Amniotic stem cell (primary cell): ENCODE data around the gene R3HCC1L.

ENCODE experiments used
- DNase-seq: peaks from one replicate; lab custom pipeline; 2025; lab: John Stamatoyannopoulos, UW

Gene R3HCC1L

GRCh38 chr10:98260350-98260749 is 125.9 kb downstream of the R3HCC1L start:
- DNase-seq, result no peak

GRCh38 chr10:98260752-98261151 is 126.3 kb downstream of the R3HCC1L start:
- no peak for DNase-seq

GRCh38 chr10:98261436-98262277 is 127.2 kb downstream of the R3HCC1L start:
- DNase-seq, result no peak

DNA sequence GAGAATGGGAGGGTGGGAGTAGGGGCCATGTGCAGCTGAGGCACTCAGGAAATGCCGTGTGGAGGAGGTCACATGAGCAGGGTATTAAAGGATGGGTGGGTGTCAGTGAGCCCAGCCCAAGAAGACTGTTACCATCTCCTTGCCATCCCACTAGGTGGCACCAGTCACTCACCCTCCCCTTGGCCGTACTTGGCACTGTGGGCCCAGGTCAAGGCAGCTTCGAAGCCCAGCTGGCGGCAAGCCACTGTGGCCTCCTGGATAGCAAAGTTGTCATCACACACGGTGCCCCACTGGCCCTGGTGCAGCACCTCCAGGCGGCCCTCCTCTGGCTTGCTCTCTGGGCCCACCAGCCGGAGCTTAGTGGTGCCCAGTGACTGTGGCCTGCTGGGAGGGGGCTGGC is 128.1 kb downstream of the R3HCC1L start:
- no peak for DNase-seq

- no peak for DNase-seq
Measured at GRCh38 chr10:98263088-98263487, 128.6 kb downstream of the R3HCC1L start.

GRCh38 chr10:98264378-98265065 is 130.1 kb downstream of the R3HCC1L start:
- no peak for DNase-seq

- DNase-seq, result no peak
Measured at GRCh38 chr10:98265403-98266378, 131.2 kb downstream of the R3HCC1L start.

GRCh38 chr10:98266647-98267046 is 132.2 kb downstream of the R3HCC1L start:
- no peak for DNase-seq

DNA sequence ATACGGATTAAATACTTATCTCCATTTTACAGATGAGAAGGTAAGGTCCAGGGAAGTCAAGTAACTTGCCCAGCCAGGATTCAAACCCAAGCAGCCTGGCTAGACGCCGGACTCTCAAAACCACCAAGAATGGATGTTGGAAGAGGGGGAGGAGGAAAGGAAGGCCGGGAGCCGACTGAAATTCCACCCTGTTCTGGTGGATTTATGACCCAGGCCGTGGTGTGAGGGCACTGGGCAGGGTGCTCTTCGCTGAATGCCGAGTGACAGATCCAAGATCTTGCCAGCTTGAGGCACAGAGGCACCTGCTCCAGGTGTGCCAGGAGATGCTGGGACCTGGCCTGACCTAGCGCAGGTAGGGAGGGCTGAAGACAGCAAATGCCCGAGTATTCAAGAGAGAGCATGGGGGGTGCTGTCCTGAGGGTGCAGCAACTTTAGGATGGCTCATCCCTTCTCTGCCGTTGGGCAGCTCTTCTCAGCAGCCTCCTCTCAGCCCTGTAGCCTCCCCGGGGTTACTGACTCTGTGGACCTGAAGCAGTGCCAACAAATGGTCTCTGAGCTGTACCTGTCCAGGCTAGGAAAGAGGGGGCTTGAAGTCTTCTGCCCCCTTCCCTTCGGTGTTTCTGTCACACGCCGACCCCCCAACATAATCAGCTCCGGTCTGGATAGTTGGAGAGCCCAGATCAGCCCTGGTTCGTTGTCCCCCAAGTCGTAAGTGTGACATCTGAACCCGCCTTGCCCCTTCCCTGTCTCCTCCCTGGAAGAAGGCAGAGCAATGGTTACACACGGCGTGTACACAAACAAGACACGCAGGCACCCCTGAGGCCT is 132.8 kb downstream of the R3HCC1L start:
- no peak for DNase-seq

DNA sequence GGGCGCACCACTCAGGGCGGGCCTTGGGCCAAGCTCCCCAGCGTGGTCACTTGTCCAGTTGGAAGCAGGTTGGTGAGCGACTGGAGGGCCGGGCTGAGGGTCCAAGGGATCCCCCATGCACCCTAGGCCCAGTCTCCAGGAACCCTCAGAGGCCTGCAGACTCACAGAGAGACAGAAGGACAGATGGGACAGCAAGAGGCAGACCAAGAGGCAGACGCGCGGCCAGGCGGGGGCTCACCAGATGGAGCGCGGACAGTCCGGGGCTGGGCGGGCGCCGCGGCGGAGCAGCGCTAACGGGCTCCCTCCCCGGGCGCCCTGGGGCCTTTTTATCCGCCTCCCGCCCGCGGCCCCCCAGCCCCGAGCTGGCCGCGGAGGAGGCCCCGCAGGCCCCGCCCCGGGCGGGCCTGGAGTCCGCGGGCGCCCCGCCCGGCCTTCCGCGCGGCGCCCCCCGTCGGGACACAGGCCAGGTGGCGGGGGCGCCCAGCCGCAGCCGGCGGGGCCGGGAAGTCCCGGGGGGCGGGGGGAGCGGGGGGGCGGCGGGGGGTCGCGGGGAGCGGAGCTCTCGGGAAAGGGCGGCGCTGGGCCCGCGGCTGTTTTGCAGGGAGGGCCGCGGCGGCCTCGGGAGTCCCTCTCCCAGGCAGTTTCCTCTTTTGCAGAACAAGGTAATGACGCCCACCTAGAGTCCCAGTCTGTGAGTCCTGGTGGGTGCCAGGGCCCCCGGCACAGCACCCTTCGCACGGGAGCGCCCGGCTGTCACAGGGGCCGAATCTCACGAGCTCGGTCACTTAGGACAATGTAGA is 133.6 kb downstream of the R3HCC1L start, which contains the start of gene LOXL4:
LOXL4 (minus strand) TSS at position 301 of the 800 bp plus-strand sequence. CDS start 5,175 bp downstream, outside the sequence.
- no peak for DNase-seq

DNA sequence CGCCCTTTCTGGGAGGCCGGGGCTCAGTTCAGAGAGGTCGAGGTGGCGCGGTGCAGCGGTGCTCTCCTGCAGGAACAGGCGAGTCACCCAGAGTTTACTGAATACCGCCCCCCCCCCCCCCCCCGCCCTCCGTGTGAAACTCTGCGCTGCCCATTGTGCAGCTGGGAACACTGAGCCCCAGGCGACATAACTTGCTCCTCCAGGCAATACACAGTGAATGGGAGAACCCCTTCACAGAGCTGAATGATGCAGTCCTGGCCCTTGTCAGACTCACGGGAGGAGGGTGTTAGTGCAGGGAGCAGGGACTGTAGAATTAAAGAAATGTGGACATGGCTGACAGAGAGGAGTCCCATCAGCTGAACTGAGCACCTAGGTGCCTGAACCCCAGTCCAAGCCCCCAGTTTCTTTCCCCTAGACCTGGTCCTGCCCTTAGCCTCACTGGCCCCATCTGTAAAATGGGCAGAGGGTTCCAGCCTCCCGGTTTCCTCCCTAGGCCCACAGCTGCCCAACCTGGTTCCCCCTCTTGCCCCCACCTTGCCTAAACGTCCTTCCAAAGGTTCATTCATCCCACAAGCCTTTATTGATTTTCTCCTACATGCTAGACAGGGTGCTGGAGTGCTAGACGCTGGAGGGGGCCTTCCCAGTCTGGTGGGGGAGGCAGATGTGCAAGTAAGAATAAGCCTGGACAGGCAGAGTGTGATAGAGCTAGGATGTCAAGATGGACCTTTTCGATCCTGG is 134.4 kb downstream of the R3HCC1L start:
- no peak for DNase-seq

DNA sequence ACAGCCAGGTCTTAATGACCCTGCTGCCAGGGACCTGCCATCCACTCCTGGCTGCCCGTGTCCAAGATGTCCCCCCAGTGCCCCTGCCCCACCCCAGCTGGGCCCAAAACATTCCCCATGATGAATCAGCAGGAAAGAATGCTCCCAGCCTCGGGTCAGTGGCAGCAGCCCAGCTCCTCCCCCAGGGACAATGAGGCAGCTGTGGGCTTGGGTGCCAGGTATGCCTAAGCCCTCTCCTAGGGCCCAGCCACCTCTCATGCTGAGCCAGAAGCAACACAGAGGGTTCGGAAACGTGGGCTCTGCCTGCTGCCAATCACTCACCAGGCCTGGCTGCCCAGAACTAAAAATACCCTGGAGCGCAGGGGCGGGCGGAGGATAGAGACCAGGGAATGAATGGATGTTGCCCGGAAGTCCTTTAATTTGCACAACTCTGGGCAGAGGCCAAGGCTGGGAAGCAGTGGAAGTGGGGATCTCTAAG is 135.0 kb downstream of the R3HCC1L start:
- DNase-seq, result peak; percentile 13

DNA sequence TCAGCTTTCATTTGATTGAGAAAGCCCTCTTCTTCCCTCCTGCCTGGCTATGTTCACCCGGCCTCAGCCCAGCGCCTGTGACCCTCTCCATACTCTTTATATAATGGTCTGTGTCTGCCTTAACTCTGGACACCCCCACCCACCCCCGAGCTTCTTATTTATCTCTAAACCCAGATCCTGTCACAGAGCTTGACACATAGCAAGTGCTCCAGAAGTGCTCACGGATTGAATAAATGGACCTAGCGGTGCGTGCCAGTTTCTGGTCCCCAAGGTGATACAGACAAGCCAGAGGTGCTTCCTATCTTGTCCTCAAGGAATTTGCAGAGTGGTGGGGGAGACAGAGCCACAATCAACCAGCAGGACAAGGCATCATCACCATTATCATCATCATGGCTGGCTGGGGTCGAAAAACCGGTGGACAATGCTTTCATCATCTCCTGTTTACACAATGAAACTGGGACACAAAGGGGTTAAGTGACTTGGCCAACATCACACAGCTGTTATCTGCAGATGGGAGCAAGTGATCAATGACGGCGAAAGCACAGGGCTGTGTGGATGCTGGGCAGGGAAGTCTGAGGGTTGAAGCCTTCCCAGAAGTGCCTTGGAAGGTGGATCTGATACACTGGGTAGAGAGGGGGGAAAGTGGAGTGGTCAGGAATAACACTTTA is 135.8 kb downstream of the R3HCC1L start:
- DNase-seq, result no peak

DNA sequence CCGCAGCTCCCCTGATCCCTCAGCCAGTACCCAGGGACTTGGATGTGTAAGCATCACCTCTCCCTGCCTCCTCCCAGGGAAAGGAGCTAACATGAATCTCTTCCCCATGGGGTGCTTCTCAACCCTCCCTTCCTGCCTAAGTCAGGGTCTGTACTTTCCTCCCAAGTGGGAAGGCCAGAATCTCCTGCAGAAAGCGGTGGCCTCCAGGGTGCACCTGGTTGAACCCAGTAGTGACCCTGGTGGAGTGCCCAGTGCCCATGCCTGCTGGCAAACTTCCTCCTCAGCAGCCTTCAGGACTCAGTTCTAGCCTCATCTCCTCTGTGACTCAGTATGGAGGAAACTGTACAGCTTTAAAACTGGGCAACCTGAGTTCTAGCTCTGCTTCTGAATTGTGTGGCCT is 136.3 kb downstream of the R3HCC1L start:
- DNase-seq, result no peak

GRCh38 chr10:98272245-98272644 is 137.8 kb downstream of the R3HCC1L start:
- DNase-seq, result no peak

DNA sequence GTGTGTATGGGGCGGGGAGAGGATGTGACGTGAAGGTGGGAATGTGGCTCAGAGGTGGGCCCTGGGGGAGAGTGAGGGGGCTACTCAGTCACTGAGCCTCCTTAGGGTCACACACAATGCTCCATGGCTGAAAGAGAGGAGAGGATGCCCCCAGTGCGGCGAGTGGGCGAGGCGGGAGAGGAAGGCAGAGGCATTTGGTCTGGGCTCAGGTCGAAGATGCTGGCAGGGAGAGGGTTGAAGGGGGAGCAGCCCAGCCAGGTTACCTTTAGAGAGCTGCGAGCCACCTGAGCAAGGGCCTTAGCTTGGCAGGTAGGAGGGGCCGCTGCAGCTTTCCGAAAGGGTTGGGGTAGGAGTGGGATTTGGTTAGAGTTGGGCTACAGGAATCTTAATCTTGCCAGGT is 138.2 kb downstream of the R3HCC1L start:
- no peak for DNase-seq

DNA sequence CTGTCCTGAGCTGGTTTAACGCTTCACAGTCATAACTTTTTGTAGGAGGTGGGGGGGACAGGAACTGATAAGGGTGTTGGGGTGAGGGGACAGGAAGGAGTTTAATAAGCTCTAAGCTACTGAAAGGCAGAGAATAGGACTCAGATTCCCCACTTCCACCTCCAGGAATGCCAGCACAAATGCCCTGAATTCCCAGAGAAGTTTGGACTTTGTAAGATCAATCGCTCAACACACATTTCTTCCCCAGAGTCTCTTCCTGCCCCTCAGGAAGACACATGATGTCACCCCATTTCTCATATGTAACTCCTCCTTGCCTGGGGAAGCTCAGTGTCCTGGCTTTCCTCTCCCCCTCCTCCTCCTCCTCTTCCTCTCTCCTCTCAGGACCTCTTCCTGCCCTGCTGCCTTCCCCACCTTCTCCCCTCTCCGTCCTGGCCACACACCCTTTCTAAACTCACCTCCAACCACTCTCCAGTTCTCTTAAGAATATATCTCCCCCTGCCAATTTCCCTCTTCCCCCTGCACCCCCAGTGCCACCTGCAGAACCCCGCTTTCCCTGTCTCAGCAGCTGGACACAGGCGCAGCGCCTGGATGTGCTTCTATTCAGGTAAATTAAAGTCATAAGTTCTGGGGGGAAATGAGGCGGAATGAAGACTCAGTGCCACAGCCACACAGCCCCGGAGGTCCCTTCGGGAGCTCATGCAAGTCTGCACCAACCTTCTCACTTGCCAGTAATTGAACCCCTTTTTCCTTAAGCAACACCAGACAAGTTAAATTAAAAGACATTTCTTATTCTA is 138.8 kb downstream of the R3HCC1L start:
- DNase-seq, result no peak

- no peak for DNase-seq
Measured at GRCh38 chr10:98274562-98274961, 140.1 kb downstream of the R3HCC1L start.
